EH (cell line): ENCODE data around the gene IGF2R.
A peak's percentile ranks its signal among the peaks of the same experiment; 100 is the strongest.
"Not testable (repeated sequence)": the region's sequence is repeated elsewhere in the genome, so short reads cannot be mapped to it uniquely, and the experiment has no call there.

ENCODE experiments used
- DNase-seq: peaks from one replicate; pipeline ENCODE4 v3.0.0-alpha.2; 2015; ENCODE audit warnings: low read depth

The IGF2R gene

DNA sequence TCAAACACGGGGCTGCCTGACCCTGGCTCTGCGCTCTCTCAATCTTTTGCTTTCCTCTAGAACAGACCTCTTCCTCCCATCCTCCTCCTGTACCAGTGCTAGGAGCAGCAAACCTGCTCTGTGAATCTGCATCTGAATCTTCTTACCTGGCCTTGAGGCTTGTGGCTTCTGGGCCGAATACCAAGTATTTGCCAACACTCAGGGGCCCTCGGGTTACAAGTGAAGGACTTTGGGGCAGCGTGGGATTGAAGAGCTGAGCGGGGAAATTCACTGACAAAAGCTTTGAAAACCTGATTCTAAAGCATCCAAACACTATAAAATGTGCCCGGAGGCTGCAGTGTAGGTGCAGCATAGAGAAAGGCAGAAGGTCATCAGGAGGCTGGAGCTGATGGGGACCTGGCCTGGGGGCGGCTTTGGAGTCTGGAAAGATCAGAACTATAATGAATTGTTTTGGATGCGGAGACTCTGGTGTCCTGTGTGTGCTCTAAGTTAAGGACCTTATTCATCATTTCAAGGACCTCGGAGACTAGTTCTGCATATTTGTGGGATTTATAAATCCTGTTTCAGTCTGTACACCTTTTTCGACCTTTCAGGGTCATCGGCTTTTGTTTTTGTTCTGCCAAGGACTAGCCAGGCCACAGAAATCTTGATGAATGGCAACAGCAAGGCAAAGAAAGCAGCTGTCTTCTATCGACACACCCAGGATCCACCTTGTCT is 16.4 kb upstream of the IGF2R start:
- DNase-seq = no peak

DNA sequence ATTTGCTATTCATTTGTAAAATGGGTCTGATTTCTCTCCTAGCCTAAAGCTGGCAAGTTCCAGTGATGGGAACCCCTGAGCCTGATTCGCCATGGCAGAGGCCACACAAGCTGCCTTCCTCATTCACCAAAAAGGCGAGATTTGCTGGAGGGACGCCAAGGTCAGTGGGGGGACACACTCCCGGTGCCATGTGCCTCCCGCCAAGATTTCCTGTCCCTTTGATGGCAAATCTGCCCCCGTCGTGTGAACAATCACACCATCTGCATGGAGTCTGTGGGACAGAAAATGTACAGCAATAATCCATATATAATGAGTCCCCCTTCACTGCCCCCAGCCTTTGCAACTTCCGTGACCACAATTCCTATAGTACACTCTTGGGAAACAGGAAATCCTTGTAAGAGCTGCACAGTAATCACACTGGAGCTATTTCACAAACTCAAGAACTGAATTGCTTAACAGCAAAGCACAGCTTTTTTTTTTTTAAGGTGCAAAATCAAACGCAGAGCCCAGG is 15.7 kb upstream of the IGF2R start:
- peak; percentile 61 for DNase-seq

DNA sequence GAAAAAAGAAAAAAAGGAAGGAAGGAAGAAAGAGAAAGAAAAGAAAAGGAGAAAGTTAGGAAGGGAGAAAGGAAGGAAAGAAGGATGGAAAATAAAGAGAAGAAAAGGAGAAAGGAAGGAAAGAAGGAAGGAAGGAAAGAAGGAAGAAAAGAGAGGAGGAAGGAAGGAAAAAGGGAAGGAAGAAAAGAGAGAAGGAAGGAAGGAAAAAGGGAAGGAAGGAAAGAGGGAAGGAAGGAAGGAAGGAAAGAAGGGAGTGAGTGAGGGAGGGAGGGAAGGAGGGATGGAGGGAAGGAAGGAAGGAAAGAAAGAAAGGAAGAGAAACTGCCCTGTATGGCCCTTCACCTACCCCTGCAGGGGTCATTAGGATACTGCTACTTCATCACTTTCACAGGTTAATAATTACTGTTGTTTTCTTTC is 12.9 kb upstream of the IGF2R start:
- DNase-seq = no peak

DNA sequence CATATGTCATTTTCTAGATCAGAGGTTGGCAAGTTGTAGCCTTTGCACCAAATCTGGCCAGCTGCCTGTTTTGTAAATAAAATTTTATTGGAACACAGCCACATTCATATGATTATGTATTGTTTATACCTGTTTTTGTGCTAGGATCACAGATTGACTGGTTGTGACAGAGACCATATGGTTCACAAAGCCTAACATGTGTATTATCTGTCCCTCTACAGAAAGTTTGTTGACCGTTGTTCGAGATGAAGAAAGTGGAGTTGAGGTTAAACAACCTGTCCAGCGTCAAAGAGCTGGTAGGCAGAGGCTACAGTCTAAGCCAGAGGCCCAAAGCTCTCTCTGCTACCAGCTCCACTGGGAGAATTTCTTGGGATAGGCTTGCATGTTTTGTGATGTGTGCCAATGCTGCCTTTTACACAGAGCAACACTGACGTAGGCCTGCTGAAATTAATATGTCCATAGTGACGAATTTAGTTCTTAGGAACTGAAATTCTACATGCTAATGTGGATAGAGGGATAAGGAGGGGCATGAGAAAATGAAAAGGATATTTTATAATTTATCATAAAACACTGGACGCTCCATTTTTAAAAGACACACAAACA is 11.7 kb upstream of the IGF2R start:
- no peak for DNase-seq

DNA sequence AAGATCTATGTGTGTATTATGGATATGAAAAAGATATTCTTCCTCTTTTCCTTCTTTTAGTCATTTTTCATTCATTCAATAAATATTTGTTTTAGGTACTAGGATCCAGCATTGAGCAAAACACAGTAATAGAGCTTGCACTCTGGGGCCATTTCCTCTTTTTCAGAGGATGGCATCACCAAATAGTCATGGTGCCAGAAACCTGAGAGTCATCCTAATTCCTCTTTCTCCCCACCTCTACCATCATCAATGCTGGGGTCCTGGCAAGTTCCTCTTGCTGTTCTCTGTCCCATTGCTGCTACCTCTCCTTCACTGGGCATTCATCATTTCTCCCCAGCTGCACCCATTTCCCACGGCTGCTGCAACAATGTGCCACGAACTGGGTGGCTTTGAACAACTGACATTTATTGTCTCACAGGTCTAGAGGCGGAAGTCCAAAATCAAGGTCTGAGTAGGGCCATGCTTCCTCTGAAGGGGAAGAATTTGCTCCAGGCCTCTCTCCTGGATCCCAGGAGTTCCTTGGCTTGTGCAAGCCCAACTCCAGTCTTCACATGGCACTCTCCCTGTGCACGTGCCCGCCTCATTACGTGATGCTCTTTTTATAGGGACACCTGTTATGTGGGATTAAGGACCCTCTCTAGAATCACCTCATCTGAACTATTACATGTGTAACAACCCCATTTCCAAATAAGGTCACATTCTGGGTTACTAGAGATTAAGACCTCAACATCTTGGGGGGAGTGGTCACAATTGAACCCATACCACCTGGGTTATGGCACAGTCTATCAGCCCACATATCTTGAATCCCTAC is 9.5 kb upstream of the IGF2R start:
- DNase-seq = no peak

DNA sequence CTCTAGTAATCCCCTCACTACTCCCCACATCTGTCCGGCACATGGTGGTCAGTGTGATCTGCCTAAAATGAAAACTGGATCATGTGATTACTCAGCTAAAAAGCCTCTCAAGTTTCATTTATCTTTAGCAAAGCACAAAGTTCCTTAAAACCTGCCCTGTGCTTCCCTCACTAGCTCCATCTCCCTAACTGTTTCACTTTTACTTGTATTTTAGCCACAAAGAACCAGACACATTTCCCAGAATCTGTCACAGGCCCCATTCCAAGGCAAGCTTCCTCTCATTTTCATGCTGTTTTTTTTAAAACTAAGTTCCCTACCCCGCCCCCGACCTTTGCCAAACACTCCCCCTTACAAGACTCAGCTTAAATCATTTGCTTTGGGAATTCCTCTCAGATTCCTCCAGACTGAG is 8.9 kb upstream of the IGF2R start:
- DNase-seq = peak; percentile 48

DNA sequence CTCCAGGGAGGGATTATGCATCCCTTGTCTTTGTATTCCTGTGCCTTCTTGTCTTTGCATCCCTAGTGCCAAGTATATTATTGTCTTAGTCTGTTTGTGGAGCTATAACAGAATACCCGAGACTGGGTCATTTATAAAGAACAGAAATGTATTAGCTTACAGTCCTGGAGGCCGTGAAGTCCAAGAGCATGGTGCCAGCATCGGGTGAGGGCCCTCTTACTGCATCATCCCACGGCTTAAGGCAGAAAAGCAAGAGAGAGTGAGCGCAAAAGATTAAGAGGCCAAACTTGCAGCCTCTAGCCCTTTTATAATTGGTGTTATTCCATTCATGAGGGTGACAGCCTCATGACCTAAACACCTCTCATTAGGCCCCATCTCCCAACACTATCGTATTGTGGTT is 8.4 kb upstream of the IGF2R start:
- DNase-seq = no peak

DNA sequence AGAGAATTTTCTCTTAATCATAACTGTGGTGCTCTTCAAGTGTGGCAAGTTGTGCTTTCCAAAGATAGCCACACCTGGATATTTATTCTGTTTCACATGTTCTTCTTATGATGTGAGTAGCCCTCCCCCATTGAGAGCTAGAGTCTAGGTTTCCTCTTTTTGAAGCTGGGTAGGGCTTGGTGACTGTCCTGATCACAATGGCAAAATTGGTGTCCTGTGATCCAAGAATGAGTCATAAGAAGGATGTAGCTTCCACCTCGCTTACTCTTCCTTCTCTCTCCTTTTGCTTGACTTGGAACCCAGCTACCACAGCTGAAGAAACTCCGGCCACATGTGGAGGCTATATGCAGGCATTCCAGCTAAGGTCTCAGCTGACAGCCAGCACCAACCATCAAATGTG is 7.4 kb upstream of the IGF2R start:
- DNase-seq = peak; percentile 64

DNA sequence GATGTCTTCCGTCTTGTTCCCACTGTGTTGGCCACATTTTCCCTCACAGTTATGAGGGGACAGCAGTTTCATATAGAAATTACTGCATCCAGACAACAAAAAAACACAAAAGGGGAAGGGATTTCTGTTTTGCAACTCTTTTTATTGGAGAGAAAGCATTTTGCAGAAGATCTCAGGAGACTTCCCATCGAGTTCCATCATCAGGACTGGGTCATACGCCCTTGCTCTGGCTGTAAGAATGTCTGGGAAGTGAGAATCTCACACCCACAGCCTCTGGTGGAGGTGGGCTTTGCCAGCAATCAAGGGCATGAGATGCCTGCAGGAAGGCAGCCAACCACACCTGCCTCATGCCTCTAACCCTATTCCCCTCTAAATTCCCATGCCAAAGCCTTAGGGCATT is 5.8 kb upstream of the IGF2R start:
- no peak for DNase-seq

DNA sequence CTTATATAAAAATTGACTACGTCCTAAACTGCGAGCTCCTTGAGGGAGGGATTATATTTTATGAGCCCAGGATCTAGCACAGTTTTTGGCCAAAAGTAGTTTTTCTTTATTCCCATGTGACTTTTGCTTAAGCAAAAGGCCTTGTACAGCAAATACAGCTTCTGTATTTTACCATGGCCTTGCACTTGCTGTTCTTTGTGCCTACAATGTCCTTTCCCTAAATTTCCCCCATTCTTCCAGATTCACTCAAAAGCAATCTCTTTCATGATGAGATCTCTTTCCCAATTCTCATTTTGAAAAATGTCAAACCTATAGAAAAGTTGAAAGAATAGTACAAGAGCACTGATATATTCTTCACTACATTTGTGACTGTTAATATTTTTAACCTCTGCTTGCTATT is 4.8 kb upstream of the IGF2R start:
- no peak for DNase-seq

DNA sequence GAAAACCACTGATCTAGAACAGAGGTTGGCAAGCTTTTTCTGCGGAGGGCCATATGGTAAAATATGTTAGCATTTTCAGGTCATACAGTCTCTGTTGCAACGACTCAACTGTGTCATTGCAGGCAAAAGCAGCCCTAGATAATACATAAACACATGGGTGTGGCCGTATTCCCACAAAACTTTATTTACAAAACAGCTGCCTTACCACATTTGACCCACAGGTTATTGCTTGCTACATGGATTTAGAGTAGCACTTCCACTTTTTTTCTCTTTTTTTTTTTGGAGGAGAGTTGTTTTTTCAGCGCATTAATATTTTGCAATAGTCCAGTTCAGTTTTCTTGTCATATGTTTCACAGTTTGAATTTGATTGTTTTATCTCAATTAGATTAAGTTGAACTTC is 2.5 kb upstream of the IGF2R start:
- no peak for DNase-seq

DNA sequence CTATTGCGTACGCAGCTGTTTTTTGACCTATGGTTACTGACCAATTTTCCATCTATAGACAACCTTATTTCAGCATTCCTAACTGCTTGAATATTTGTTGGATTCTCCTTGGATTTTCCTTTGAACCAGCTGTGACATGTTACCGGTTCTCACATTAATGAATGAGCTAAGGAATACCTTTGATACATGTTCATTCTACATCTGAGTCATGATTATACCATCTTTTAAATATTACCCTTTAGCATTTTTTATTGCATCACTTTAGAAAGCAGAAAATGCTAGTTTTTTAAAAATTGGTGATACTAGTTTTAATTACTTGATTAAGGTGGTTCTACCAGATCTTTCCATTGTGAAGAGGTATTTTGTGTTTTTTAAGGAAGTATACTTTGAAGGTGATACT is 1.9 kb upstream of the IGF2R start:
- no peak for DNase-seq

DNA sequence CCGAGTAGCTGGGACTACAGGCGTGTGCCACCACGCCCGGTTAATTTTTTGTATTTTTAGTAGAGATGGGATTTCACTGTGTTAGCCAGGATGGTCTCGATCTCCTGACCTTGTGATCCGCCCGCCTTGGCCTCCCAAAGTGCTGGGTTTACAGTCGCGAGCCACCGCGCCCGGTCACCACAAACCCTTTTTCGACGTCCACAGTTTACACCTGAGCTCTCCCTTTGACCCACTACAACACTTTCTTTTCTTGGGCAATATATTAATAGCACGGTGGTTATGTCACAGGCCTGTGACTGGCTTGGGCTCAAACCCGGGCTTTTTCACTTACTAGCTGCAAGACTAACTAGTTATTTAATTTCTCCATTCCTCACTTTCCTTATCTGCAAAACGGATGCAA is 1.3 kb upstream of the IGF2R start:
- DNase-seq = not testable (repeated sequence)

DNA sequence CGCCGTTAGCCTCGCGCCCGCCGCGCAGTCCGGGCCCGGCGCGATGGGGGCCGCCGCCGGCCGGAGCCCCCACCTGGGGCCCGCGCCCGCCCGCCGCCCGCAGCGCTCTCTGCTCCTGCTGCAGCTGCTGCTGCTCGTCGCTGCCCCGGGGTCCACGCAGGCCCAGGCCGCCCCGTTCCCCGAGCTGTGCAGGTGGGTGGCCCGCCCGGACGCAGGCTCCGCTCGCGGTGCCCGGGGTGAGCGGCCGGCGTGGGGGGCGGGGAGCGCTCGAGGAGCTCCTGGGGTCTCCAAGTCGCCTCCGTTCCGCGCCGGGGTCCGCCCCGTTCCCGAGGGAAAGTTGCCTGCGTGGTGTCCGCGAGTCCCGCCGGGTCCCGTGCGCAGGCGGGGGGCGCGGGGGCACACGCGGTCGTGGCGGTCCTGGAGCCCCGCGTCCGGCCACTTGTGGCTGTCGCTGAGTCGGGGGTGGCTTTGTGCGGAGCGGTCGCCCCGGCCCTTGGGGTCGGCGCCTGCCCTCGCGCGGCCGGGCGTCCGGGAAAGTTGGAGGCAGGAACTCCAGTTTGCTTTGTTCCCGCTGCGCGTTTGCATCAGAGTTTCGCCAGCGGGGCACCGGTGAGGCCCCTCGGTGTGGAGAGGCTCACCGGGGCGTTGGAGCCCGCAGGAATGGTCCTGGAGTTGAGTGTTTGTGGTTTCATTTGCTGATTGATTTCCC is 476 bp downstream of the IGF2R start:
- peak; percentile 42 for DNase-seq

DNA sequence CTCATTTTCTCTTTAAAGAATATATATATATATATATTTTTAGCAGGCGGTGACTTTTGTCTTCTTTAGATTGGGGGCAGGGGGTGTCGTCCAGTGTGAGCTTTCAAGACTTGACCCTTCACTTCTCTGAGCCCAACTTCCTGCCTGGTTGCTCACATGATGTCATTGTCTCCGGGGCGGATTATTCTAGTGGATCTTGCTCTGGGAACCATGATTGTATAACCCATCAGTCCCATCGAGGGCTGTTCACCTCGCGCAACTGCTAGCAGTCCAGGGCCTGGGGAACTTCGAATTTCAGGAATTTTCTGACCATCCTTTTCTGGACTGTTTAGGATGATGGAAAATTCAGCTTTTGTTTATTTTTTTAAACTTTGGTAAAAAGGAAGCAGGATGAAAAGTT is 1.0 kb downstream of the IGF2R start:
- DNase-seq = peak; percentile 78

DNA sequence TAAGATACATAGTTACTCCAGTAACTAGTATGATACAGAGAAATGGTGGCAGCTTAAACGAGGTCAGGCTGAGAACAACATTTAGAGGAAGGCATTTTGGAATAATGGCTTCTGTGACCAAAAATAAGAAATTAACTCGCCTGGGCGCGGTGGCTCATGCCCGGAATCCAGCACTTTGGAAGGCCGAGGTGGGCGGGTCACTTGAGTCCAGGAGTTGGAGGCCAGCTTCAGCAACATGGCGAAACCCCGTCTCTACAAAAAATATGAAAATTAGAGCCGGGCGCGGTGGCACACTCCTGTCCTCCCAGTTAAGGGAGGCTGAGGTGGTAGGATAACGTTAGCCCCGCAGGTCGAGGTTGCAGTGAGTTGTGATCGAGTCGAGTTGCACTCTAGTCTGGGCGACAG is 1.8 kb downstream of the IGF2R start:
- no peak for DNase-seq

DNA sequence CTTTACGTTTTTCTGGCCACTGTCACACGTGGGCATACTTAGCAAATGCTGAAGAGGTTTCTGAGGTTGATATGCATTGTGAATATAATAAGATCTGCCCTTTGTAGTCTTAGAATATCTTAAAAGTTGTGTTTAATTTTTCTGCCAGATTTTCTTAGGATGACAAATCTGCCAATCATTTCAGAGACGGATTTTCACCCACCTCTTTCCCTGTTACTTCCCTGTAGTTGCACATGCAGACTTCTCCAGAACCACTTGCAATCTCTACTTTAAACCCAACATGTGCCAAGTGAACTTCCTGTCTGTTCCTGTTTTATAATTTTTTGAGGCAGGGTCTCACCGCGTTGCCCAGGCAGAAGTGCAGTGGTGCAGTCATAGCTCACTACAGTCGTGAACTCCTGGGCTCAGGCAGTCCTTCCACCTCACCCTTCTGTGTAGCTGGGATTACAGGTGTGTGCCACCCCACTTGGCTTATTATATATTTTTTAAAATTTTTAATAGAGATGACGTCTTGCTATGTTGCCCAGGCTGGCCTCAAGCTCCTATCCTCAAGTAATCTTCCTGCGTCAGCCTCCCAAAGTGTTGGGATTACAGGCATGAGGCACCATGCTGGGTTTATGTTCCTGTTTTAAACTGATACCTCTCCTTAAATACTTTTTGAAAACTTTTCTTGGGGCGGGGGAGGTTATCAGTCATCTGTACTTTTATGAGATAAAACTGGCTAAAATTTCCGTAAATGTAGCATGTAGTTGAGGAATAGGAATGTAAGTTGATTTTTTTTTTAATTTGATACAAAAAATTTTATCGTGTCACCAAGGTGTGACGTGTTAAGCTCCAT is 2.7 kb downstream of the IGF2R start:
- DNase-seq = no peak

DNA sequence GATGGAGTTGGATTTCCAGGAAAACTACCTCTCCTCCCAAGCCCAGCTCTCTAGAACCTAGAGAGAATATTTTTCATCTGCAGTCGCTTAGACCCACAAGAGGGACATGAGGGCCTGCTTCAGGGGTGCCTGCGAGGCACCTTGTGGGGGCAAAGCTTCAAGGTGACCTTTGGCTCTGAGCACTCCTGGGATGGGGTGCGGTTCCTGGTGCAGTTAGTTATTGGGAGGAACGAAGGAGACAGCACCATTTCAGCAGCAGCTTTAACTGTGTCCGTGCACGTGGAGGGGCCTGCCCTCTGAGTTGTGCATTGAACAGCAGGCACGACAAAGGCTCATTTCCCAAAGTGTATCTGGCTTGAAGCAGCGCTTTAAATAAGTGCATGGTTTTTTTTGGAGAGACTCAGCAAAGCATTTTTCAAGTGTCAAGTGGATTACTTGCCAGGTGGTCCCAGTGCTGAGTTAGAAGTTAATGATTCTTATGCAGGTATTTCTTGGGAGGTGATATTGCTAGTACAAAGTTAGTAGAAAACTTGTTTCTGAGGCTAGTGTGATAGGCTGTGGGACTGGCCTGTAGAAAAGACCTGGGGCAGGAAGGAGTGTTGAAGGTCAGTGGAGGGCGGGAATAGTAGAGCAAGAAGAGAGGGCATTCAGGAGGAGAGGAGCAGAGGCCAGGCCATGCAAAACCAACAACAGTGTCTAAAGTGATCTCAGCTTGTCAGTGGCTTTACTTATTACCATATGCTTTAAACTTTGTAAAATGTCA is 3.8 kb downstream of the IGF2R start:
- DNase-seq = no peak

DNA sequence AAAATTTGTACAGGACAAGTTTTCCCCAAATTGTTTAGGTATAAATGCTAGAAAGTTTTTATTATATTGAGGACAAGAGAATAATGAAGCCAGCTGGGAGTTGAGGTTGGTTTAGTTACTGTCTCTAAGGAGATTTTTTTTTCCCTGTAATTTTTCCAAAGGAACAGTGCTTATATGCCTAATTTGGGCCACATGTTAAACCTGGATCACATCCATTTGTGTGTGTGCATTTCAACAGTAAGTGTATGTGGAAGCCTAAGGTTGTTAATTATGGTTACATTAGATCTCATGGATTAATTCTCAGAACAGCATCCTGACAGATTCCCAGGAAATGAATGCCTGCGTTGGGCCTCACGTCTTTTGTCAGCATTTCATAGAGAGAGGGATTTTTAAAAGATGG is 4.5 kb downstream of the IGF2R start:
- DNase-seq = peak; percentile 47

DNA sequence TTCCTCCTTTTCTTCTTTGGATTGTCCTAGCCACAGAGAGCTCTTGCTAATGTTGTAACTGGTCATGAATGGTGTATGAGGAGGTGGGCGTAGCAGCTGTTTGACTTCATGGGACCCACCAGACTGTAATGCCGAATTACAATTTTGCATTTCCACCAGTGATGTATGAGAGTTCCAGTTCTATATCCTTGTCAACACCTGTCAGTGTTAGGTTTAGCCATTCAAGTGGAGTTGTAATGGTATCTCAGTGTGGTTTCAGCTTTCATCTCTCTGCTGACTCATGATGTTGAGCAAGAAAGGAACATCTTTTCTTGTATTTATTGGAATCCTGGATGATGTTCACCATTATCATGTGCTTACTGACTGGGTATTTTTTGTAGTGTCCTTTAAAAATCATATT is 5.1 kb downstream of the IGF2R start:
- peak; percentile 74 for DNase-seq

DNA sequence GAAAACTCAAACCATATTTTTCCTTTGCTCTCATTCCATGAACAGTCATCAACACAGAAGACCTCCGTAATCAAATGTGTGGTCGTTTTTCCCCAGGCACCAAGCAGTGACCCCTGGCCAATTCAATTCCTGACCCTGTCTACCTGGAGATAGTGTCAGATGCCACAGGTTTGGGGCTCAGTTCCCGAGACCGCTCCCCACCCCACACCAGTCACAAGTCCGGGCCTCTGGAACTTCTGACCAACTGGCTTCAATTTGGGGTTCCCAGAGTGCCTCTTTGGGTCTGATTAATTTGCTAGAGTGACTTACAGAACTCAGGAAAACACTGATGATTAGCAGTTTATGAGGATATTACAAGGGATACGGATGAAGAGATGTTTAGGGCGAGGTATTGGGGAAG is 6.0 kb downstream of the IGF2R start:
- DNase-seq = no peak
